Measurements from ENCODE around the gene RPSA. TPM values are rescaled to one million over a fixed set of nuclear protein-coding genes. Genes with fewer than 3 reads are reported as not detected.

The RPSA gene
- total and polyA plus RNA-seq, 9 of the 15 experiments (the other 6 are each of a cell fraction or from before 2014, with no cell fraction given) = 2,290 to 4,272 (median 2,730) TPM

DNA sequence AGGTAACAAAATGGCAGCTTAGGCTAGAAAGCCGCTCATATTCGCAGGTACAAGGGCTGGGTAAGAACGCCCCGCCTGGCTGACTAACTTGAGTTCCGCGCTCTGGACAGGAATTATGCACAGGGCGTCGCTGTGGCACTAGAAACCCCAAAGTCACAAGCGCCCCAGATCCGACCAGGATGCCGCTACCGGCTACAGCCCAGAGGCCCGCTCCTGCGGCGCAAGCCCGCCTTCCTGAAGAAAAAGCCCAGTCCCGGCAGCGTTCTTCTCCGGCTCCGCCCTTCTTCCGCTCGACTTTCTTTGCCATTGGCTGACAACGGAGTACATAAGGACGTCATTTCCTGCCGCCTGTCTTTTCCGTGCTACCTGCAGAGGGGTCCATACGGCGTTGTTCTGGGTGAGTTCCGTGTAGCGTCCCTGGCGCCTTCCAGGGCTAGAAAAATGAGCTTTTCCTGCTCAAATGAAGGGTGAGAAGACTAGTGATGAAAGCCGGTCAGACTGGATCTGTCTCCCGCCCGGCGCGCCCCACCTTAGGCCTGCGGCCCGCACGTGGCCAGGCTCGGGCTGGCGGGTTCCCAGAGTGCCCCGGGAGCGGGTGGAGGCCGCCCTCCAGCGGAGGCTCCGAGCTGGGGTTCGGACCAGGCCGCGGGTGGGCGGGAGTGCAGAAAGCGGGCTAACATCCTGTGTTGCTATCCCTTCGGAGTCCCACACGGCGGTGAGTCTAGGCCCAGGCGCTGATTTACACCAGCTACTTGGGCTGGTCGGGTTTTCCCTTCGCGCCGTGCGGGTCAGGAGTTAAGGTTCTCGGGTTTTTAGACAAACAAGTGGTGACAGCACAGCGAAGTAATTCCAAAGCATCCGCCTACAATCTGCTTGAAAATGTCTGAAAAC, at the start of gene RPSA (continued):
- TF ChIP-seq MXI1 (IDR thresholded peaks at IDR 0.05; ENCODE audit: low read depth, low read length) (peak; percentile 79; the same call in 1 of the 2 replicates), TEAD1 (CRISPR knock-in tag; IDR thresholded peaks at IDR 0.05) (peak; percentile 76 to 91), PML (IDR thresholded peaks at IDR 0.05; ENCODE audit: low read length) (peak; percentile 97), ESRRA (IDR thresholded peaks at IDR 0.05; ENCODE audit: borderline replicate concordance, low read depth) (peak; percentile 79), GABPB1 (CRISPR knock-in tag; IDR thresholded peaks at IDR 0.05) (peak; percentile 95), CREB1 (IDR thresholded peaks at IDR 0.05) (peak; percentile 88), CREB1 (CRISPR knock-in tag; IDR thresholded peaks at IDR 0.05) (peak; percentile 93), SIRT6 (IDR thresholded peaks at IDR 0.05; ENCODE audit: low read depth, low read length) (peak; percentile 68), RCOR1 (IDR thresholded peaks at IDR 0.05; ENCODE audit: borderline replicate concordance in 1 of 2, low read depth in 2 of 2, low read length in 2 of 2) (peak; percentile 63 to 85; a peak in 3 of 4 replicates), U2AF2 (optimal IDR thresholded peaks at IDR 0.05; ENCODE audit: low read depth, low read length) (no peak), MIER1 (IDR thresholded peaks at IDR 0.05; ENCODE audit: low read depth) (no peak), TEAD2 (tag; IDR thresholded peaks at IDR 0.05) (no peak), SMARCC2 (IDR thresholded peaks at IDR 0.05; ENCODE audit: low read depth) (no peak), NFIX (CRISPR knock-in tag; IDR thresholded peaks at IDR 0.05; ENCODE audit: low read depth) (no peak), CREB3 (tag; conservative IDR thresholded peaks at IDR 0.05; ENCODE audit: low read depth) (0 out of 2 replicates have a peak, but pooled peaks have one; percentile 76), SIN3A (IDR thresholded peaks at IDR 0.05; ENCODE audit: borderline replicate concordance in 2 of 2, control insufficient read depth in 1 of 2, low read depth in 2 of 2, low read length in 2 of 2) (peak; percentile 86 to 94; a peak in 3 of 4 replicates), ZNF589 (CRISPR knock-in tag; IDR thresholded peaks at IDR 0.05; ENCODE audit: low read depth) (peak; percentile 93), EP300 (IDR thresholded peaks at IDR 0.05; ENCODE audit: low read length) (peak; percentile 27)
- TF ChIP-seq, protein P1, sequence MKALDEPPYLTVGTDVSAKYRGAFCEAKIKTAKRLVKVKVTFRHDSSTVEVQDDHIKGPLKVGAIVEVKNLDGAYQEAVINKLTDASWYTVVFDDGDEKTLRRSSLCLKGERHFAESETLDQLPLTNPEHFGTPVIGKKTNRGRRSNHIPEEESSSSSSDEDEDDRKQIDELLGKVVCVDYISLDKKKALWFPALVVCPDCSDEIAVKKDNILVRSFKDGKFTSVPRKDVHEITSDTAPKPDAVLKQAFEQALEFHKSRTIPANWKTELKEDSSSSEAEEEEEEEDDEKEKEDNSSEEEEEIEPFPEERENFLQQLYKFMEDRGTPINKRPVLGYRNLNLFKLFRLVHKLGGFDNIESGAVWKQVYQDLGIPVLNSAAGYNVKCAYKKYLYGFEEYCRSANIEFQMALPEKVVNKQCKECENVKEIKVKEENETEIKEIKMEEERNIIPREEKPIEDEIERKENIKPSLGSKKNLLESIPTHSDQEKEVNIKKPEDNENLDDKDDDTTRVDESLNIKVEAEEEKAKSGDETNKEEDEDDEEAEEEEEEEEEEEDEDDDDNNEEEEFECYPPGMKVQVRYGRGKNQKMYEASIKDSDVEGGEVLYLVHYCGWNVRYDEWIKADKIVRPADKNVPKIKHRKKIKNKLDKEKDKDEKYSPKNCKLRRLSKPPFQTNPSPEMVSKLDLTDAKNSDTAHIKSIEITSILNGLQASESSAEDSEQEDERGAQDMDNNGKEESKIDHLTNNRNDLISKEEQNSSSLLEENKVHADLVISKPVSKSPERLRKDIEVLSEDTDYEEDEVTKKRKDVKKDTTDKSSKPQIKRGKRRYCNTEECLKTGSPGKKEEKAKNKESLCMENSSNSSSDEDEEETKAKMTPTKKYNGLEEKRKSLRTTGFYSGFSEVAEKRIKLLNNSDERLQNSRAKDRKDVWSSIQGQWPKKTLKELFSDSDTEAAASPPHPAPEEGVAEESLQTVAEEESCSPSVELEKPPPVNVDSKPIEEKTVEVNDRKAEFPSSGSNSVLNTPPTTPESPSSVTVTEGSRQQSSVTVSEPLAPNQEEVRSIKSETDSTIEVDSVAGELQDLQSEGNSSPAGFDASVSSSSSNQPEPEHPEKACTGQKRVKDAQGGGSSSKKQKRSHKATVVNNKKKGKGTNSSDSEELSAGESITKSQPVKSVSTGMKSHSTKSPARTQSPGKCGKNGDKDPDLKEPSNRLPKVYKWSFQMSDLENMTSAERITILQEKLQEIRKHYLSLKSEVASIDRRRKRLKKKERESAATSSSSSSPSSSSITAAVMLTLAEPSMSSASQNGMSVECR (CRISPR knock-in tag; IDR thresholded peaks at IDR 0.05) = peak; percentile 98
- TF ChIP-seq, protein P2, sequence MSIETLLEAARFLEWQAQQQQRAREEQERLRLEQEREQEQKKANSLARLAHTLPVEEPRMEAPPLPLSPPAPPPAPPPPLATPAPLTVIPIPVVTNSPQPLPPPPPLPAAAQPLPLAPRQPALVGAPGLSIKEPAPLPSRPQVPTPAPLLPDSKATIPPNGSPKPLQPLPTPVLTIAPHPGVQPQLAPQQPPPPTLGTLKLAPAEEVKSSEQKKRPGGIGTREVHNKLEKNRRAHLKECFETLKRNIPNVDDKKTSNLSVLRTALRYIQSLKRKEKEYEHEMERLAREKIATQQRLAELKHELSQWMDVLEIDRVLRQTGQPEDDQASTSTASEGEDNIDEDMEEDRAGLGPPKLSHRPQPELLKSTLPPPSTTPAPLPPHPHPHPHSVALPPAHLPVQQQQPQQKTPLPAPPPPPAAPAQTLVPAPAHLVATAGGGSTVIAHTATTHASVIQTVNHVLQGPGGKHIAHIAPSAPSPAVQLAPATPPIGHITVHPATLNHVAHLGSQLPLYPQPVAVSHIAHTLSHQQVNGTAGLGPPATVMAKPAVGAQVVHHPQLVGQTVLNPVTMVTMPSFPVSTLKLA (conservative IDR thresholded peaks at IDR 0.05) = peak; percentile 100
